ENCODE measurements around the gene HOXA11.

DNA sequence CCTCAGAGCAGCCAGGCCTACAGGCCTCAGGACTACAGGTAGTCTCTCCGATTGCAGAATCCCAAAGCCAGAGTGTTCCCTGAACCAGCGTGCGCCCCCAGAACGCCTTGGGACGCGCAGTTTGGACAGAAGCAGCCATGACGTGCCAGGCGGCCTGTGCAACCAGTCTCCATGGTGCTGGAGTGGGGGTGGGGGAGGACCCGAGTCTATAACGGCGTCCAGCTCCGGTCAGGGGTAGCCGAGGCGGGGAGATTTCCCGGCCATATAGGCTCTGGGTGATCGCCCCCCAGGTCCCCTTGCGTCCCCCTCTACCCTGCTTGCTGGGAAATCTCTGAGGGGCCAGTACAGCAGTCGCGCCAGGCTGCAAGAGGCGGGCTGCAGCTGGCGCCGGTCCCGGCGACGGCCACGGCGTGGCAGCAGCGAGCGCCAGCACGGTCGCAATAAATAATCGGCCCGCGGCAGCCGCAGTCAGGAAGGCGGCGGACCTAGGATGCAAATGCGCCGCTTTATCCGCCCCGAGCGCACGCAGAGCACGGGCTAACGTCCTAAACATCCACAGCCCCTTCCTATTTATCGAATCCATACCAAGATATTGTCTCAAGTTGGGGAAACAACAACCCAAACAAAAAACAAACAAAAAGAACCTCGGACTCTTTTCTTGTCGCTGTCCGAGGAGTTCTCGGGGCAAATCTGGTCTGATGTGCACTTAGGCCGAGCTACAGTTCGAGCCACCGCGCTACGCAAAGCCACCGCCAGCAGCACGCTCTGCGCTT, 34.3 kb downstream of the HOXA11 start:
- no peak for TF ChIP-seq POLR2A (IDR thresholded peaks at IDR 0.05)
- TF ChIP-seq CTCF (IDR thresholded peaks at IDR 0.05): peak; percentile 64 to 90 (median 82)

Data from heart left ventricle (tissue), 13 donors.